Measurements from ENCODE around the gene TTR. TPM values are rescaled to one million over a fixed set of nuclear protein-coding genes. Genes with fewer than 3 reads are reported as not detected.

TTR gene
- total and polyA plus RNA-seq, 9 of the 15 experiments (the other 6 are each of a cell fraction or from before 2014, with no cell fraction given), result 0.17 to 0.53 TPM; not detected in 7

DNA sequence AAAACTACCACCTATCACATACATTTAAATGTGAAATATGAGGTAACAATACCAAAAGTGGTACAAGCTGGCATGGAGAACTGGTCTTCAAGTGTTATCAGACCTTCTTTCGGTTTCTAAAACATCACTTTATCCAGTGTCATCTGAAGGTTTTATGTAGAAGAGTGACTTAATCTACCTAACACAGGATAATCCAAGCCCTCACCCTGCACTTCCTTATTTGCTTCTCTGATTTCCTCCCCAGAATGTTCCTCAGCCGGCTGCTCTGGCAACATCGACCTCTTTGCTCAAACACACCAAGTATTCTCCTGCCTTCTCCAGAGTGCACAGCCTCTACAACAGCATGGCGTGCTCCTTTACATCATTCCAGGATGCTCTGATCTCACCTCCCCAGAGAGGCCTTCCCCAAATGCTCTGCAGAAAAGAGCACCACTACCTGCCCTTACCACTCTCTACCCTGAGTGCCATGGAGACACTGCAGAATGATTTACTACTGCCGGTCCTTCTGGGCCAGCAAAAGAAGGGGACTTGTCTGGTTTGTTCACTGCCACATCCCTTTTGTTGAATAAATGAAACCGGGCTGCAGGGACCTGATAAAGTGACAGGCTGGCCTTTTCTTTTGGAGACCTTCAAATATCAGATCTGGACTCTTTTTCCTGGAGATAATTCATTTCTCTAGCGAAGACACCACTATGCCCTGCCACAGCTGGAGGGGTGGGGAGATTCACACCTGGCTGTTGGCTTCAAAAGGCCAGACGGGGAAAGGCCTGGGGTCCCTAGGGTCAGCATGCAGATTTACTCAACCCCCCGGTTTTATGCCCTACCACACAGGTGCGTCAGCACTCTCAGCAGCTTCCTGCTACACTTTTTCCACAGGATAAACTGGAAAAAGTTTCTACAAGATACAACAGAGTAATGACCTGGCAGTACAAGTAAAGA, 42.0 kb downstream of the TTR start (continued):
- TF ChIP-seq, protein P1, sequence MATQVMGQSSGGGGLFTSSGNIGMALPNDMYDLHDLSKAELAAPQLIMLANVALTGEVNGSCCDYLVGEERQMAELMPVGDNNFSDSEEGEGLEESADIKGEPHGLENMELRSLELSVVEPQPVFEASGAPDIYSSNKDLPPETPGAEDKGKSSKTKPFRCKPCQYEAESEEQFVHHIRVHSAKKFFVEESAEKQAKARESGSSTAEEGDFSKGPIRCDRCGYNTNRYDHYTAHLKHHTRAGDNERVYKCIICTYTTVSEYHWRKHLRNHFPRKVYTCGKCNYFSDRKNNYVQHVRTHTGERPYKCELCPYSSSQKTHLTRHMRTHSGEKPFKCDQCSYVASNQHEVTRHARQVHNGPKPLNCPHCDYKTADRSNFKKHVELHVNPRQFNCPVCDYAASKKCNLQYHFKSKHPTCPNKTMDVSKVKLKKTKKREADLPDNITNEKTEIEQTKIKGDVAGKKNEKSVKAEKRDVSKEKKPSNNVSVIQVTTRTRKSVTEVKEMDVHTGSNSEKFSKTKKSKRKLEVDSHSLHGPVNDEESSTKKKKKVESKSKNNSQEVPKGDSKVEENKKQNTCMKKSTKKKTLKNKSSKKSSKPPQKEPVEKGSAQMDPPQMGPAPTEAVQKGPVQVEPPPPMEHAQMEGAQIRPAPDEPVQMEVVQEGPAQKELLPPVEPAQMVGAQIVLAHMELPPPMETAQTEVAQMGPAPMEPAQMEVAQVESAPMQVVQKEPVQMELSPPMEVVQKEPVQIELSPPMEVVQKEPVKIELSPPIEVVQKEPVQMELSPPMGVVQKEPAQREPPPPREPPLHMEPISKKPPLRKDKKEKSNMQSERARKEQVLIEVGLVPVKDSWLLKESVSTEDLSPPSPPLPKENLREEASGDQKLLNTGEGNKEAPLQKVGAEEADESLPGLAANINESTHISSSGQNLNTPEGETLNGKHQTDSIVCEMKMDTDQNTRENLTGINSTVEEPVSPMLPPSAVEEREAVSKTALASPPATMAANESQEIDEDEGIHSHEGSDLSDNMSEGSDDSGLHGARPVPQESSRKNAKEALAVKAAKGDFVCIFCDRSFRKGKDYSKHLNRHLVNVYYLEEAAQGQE (IDR thresholded peaks at IDR 0.05; ENCODE audit: borderline replicate concordance), result no peak
- TF ChIP-seq, protein P1 (CRISPR knock-in tag; IDR thresholded peaks at IDR 0.05; ENCODE audit: low read depth), result no peak
- peak; percentile 50 for TF ChIP-seq MEIS2 (IDR thresholded peaks at IDR 0.05; ENCODE audit: partially characterized antibody)
- no peak for TF ChIP-seq TSC22D4 (tag; IDR thresholded peaks at IDR 0.05)
- TF ChIP-seq, protein P2, sequence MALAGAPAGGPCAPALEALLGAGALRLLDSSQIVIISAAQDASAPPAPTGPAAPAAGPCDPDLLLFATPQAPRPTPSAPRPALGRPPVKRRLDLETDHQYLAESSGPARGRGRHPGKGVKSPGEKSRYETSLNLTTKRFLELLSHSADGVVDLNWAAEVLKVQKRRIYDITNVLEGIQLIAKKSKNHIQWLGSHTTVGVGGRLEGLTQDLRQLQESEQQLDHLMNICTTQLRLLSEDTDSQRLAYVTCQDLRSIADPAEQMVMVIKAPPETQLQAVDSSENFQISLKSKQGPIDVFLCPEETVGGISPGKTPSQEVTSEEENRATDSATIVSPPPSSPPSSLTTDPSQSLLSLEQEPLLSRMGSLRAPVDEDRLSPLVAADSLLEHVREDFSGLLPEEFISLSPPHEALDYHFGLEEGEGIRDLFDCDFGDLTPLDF (CRISPR knock-in tag; IDR thresholded peaks at IDR 0.05), result no peak
- no peak for TF ChIP-seq ZNF699 (CRISPR knock-in tag; IDR thresholded peaks at IDR 0.05; ENCODE audit: insufficient replicate concordance)
